WTC11 (cell line): ENCODE results near the gene CLEC2B.

Source experiments
- HMGXB4 ChIP-seq: sonication (generic); formaldehyde crosslinking; IDR thresholded peaks from 2 replicates; pipeline ENCODE4 v1.8.1; 2023; ENCODE audit warnings: mild to moderate bottlenecking, moderate library complexity, missing genetic modification reagents
- SMAD4 ChIP-seq: sonication (generic); formaldehyde crosslinking; IDR thresholded peaks from 2 replicates; pipeline ENCODE4 v1.8.0; 2022; ENCODE audit warnings: mild to moderate bottlenecking, missing genetic modification reagents

- TF ChIP-seq SMAD4 (CRISPR knock-in tag): no peak
- no peak for TF ChIP-seq HMGXB4 (CRISPR knock-in tag)
Observed at GRCh38 chr12:9897535-9897934, 28.4 kb upstream of the CLEC2B start.
